OCI-LY7 (cell line): Measurements from ENCODE around the gene TRIM14. TPM values are rescaled to one million over a fixed set of nuclear protein-coding genes. Genes with fewer than 3 reads are reported as not detected.

Experiments used
- BruUV-seq: library from RNA; stranded (reverse); fragments of 400-500 nt; replicated peaks from 2 replicates; lab custom pipeline; 2021; lab: Mats Ljungman, UMichigan
- CTCF ChIA-PET: fragments of 300-600 bp; sonication (Branson Sonifier 250); formaldehyde crosslinking; loops from one replicate; lab custom pipeline; 2022; ENCODE audit warnings: antibody characterized with exemption; ENCODE audit not compliant: unreplicated experiment; lab: Charles Lee
- POLR2A ChIA-PET: fragments of 300-600 bp; sonication (Branson Sonifier 250); formaldehyde crosslinking; loops from one replicate; lab custom pipeline; 2022; ENCODE audit warnings: antibody characterized with exemption; lab: Charles Lee
- DNase-seq: peaks from one replicate; pipeline ENCODE4 v3.0.0-alpha.2; 2015; ENCODE audit warnings: low spot score
- H2AFZ ChIP-seq: fragments of 200-600 bp; sonication (generic), shearing (Covaris generic); 2 replicates; pipeline ENCODE4 v1.6.1; 2014; ENCODE audit warnings: mild to moderate bottlenecking, antibody characterized with exemption, low read length, moderate library complexity
- H3K27ac ChIP-seq: fragments of 200-600 bp; sonication (generic); 2 replicates; pipeline ENCODE4 v1.5.1; 2014; ENCODE audit warnings: mixed run types, low read depth, mild to moderate bottlenecking, moderate library complexity, low read length, inconsistent platforms; ENCODE audit not compliant: poor library complexity, severe bottlenecking
- H3K36me3 ChIP-seq: fragments of 200-600 bp; sonication (generic); 2 replicates; pipeline ENCODE4 v1.6.1; 2014; ENCODE audit warnings: mild to moderate bottlenecking, antibody characterized with exemption, low read length, moderate library complexity, mixed read lengths; ENCODE audit not compliant: insufficient read depth
- H3K4me1 ChIP-seq: fragments of 200-600 bp; sonication (generic); 2 replicates; pipeline ENCODE4 v1.5.1; 2014; ENCODE audit warnings: mild to moderate bottlenecking, low read length; ENCODE audit not compliant: insufficient read depth, poor library complexity, severe bottlenecking
- H3K4me2 ChIP-seq: fragments of 200-600 bp; sonication (generic); 2 replicates; pipeline ENCODE4 v1.6.1; 2014; ENCODE audit warnings: mild to moderate bottlenecking, low read length
- H3K4me3 ChIP-seq: fragments of 200-600 bp; sonication (generic); 2 replicates; pipeline ENCODE4 v1.5.1; 2014; ENCODE audit warnings: mild to moderate bottlenecking, low read depth, low read length; ENCODE audit not compliant: poor library complexity, severe bottlenecking
- H3K79me2 ChIP-seq: fragments of 200-600 bp; sonication (generic); 2 replicates; pipeline ENCODE4 v1.6.1; 2016; ENCODE audit warnings: low read depth, mild to moderate bottlenecking, low read length, moderate library complexity, mixed read lengths; ENCODE audit not compliant: insufficient read depth
- H3K9me2 ChIP-seq: fragments of 200-600 bp; sonication (generic); 2 replicates; pipeline ENCODE4 v1.6.1; 2016; ENCODE audit warnings: mild to moderate bottlenecking, low read length, mixed read lengths; ENCODE audit not compliant: insufficient read depth
- H3K9me3 ChIP-seq: fragments of 200-600 bp; sonication (generic); 2 replicates; pipeline ENCODE4 v1.6.1; 2014; ENCODE audit warnings: mild to moderate bottlenecking, mixed run types, low read length, mixed read lengths
- H4K20me1 ChIP-seq: fragments of 200-600 bp; sonication (generic); 2 replicates; pipeline ENCODE4 v1.6.1; 2014; ENCODE audit warnings: mild to moderate bottlenecking, antibody characterized with exemption, low read length, moderate library complexity, mixed read lengths; ENCODE audit not compliant: insufficient read depth
- EZH2phosphoT487 ChIP-seq: fragments of 200-600 bp; sonication (generic); IDR thresholded peaks from 2 replicates; pipeline ENCODE4 v1.6.1; 2018; ENCODE audit warnings: low read depth, borderline replicate concordance, mild to moderate bottlenecking, mixed run types, antibody characterized with exemption, low read length, moderate library complexity, mixed read lengths
- intact Hi-C: fragments of 100-400 bp; cut with micrococcal nuclease; formaldehyde crosslinking; loops from one replicate; pipeline ENCODE4 v1.10.0; 2022; ENCODE audit not compliant: unreplicated experiment
- total RNA-seq, 2 experiments: library from RNA; depleted of rRNA in 1 of 2; stranded (reverse); fragments of >200 nt in 1 of 2; shearing (Covaris generic) in 1 of 2; gene quantifications; 2 replicates each; pipeline ENCODE4 v1.2.3, GENCODE V29; 2014 to 2022
- TF ChIP-seq, protein P1 (sequence below): fragments of 200-600 bp; sonication (generic); conservative IDR thresholded peaks from 2 replicates; pipeline ENCODE4 v1.5.1; 2014; ENCODE audit warnings: mild to moderate bottlenecking, antibody characterized with exemption, low read length, moderate library complexity, mixed read lengths

TRIM14 gene
- total RNA-seq, 2 experiments from 2014 or later, result 21.4 to 26.0 TPM

DNA sequence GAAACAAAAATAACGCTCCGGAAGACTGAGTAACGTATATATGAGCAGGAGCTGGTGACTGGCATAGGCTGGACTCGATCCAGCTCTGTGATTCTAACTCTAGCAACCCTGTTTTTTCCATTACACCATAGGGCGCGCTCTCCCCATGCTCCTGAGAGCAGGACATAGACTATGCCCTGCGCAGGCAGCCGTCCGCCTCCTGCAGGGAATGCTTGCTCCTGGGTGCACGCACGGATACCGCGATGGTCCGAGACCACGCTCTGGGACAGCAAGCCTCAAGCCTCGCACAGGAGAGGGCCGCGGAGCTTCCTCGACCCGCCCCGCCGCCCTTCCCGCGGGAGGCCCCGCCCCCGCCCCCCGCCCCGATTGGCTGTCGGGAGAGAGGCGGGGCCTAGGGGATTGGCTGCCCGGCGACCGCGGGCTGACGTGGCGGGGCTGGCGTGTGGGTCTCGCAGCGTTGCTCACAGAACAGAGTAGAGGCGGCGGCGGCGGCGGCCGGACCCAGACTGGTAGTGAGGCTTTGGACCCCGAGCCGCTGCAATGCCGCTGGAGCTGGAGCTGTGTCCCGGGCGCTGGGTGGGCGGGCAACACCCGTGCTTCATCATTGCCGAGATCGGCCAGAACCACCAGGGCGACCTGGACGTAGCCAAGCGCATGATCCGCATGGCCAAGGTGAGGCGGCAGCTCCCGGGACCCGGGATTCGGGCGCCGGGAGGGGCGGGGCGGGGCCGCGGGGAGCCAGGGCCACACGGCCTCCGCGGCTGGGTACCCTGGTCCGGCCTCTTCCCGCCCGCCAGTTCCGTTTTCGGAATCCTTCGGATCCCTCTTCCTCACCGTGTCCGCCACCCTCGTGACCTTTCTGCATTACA is 62.5 kb downstream of the TRIM14 start, which contains the start of gene NANS:
Gene NANS, plus strand, starts transcription at position 464 of the 869 bp plus-strand sequence. Its CDS starts 77 bp downstream, at position 541.
- peak; percentile 94 for DNase-seq
- Histone ChIP-seq H3K9me2 (no peaks in the 10 kb centered on the region), H4K20me1 (no peaks in the 10 kb centered on the region), H3K4me2 (peak within 1 kb of the TSS; percentile 93), H3K27ac (peak within 1 kb of the TSS; percentile 42), H3K79me2 (peaks cover 17% of the 10 kb centered on the region; the same call in 1 of the 2 replicates), H3K4me3 (peak within 1 kb of the TSS; percentile 87), H3K9me3 (no peaks in the 10 kb centered on the region), H3K36me3 (peaks cover 39% of the 10 kb centered on the region), H3K4me1 (peaks cover 11% of the 10 kb centered on the region), H2AFZ (peak within 1 kb of the TSS; percentile 70; the same call in 1 of the 2 replicates)
- ChIA-PET POLR2A (interaction anchor here (0.5 to 5.0 kb wide), 18 partner anchors 9 to 199 kb away, joined by 3 to 41 read pairs (median 4); partner anchors contain the start of gene TBC1D2), CTCF (interaction anchor here (0.7 to 1.2 kb wide), 4 partner anchors 11 to 199 kb away, joined by 3 to 8 read pairs (median 4); partner anchors contain the start of gene TBC1D2)
- no TSS peak for BruUV-seq
- TF ChIP-seq EZH2phosphoT487, result no peak
- TF ChIP-seq, protein P1, sequence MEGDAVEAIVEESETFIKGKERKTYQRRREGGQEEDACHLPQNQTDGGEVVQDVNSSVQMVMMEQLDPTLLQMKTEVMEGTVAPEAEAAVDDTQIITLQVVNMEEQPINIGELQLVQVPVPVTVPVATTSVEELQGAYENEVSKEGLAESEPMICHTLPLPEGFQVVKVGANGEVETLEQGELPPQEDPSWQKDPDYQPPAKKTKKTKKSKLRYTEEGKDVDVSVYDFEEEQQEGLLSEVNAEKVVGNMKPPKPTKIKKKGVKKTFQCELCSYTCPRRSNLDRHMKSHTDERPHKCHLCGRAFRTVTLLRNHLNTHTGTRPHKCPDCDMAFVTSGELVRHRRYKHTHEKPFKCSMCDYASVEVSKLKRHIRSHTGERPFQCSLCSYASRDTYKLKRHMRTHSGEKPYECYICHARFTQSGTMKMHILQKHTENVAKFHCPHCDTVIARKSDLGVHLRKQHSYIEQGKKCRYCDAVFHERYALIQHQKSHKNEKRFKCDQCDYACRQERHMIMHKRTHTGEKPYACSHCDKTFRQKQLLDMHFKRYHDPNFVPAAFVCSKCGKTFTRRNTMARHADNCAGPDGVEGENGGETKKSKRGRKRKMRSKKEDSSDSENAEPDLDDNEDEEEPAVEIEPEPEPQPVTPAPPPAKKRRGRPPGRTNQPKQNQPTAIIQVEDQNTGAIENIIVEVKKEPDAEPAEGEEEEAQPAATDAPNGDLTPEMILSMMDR, result no peak
- intact Hi-C loops, result loop anchor here (1.0 to 5.0 kb wide), 2 partner anchors 134 to 201 kb away; partner anchors contain the start of genes TBC1D2 and TRMO

DNA sequence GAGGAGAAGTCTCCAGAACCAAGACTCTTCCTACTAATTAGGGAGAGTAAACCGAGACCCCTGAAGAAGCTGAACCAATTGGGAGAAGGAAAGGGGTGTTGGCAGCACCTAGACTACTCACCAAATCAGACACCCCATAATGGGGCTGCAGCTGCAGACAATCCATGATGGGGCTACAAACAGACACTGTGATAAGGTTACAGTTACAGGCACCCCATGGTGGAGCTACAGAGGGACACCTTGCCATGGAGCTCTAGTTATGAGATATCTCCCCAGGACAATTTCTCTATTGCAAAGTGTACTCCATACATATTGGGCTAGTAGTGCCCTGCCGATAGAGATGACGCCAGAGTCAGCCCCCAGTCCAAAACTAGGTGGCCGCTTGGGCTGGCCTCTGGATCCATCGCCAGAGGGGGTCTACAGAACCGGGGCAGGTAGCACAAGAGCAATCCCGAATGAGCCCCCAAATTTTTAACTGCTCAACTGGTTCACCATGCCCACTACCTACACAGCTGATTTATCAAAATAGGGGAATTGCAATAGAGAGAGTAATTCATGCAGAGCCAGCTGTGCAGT is 64.6 kb downstream of the TRIM14 start:
- Histone ChIP-seq H4K20me1 (no peaks in the 10 kb centered on the region; the same call in 1 of the 2 replicates), H3K9me2 (no peaks in the 10 kb centered on the region), H3K27ac (no peak overlapping the region), H2AFZ (no peak overlapping the region), H3K4me1 (peaks cover 11% of the 10 kb centered on the region), H3K79me2 (peaks cover 23% of the 10 kb centered on the region; the same call in 1 of the 2 replicates), H3K4me2 (no peak overlapping the region), H3K9me3 (no peaks in the 10 kb centered on the region), H3K36me3 (peaks cover 37% of the 10 kb centered on the region), H3K4me3 (no peak overlapping the region)
- no TSS peak for BruUV-seq
- CTCF ChIA-PET, result no interaction called here
- POLR2A ChIA-PET, result interaction anchor here (0.9 to 1.1 kb wide), 2 partner anchors 9 to 43 kb away, joined by 3 to 5 read pairs; no protein-coding TSS in a partner anchor
- TF ChIP-seq, protein P1, result no peak
- no peak for TF ChIP-seq EZH2phosphoT487
- no peak for DNase-seq
- intact Hi-C loops, result no loop called here
